ENCODE measurements around the gene MRPL34. TPM values are rescaled to one million over a fixed set of nuclear protein-coding genes. Genes with fewer than 3 reads are reported as not detected.
"Not testable (repeated sequence)": the region's sequence is repeated elsewhere in the genome, so short reads cannot be mapped to it uniquely, and the experiment has no call there.

Gene MRPL34
- polyA plus RNA-seq, 6 donors from 2014 or later, result 121 to 189 (median 160) TPM

DNA sequence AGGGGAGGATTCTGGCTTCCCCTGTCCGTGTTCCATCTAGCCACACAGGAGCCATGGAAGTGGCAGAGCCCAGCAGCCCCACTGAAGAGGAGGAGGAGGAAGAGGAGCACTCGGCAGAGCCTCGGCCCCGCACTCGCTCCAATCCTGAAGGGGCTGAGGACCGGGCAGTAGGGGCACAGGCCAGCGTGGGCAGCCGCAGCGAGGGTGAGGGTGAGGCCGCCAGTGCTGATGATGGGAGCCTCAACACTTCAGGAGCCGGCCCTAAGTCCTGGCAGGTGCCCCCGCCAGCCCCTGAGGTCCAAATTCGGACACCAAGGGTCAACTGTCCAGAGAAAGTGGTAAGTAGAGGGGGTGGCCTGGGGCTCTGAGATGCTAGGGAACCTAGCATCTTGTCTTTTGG, 36.9 kb upstream of the MRPL34 start:
- no peak for DNase-seq
- no peaks in the 10 kb centered on the region for H3K9me3 Mint-ChIP-seq
- no peaks in the 10 kb centered on the region for H3K36me3 Mint-ChIP-seq
- H3K27ac Mint-ChIP-seq, result peak overlapping the region in 1 of 6 donors; percentile 28
- H3K4me1 Mint-ChIP-seq, result peaks cover 15 to 29% (median 22%) of the 10 kb centered on the region in 3 donors
- ATAC-seq (ENCODE audit: low read depth in 2 of 2), result no peak
- H3K27me3 Mint-ChIP-seq, result no peaks in the 10 kb centered on the region
- H3K4me3 Mint-ChIP-seq, result peak overlapping the region; percentile 36 to 93 (median 70)

DNA sequence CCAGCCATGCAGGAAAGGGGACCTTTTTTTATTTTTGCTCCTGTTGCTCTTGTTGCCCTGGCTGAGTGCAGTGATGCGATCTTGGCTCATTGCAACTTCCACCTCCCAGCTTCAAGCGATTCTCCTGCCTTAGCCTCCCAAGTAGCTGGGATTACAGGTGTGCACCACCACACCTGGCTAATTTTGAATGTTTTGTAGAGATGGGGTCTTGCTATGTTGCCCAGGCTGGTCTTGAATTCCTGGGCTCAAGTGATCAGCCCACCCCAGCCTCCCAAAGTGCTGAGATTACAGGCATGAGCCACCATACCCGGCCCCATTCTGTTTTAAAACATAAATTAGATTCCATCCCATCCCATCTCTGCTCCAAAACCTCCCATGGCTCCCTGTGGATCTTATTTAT, 30.8 kb upstream of the MRPL34 start:
- H3K27me3 Mint-ChIP-seq; H3K9me3 Mint-ChIP-seq; DNase-seq; H3K4me3 Mint-ChIP-seq; ATAC-seq (ENCODE audit: low read depth in 2 of 2); H3K27ac Mint-ChIP-seq; H3K4me1 Mint-ChIP-seq: not testable (repeated sequence)
- peaks cover 0 to 12% of the 10 kb centered on the region in 2 donors for H3K36me3 Mint-ChIP-seq

DNA sequence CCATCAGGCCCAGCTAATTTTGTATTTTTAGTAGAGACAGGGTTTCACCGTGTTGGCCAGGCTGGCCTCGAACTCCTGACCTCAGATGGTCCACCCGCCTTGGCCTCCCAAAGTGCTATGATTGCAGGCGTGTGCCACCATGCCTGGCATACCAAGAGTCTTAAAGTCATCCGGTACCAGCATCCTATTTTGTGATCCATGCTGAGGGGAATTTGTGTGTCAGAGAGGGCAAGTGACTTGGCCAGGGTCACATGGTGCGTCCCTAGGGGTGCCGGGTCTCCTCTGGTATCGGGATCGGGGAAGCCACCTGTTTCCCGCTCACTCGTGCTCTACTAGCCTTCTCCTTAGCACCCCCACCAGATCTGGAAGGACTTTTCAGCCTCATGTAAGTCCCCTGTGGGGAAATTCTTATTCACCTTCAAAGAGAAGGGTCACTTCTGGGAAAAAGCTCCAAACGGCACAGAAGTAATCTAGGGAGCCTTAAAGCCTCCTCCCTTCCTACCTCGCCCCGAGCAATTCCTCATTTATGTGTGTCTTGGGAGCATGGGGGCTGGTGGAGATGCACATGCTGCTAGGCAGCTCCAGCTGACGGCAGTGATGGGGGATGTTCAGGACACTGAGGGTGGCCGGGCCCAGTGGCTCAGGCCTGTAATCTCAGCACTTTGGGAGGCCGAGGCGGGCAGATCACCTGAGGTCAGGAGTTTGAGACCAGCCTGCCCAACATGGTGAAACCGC, 30.1 kb upstream of the MRPL34 start:
- Mint-ChIP-seq H3K27me3 (no peaks in the 10 kb centered on the region), H3K36me3 (peaks cover 0 to 12% of the 10 kb centered on the region in 2 donors), H3K4me3 (peak overlapping the region in 1 of 8 donors; percentile 38), H3K9me3 (no peaks in the 10 kb centered on the region), H3K4me1 (peaks cover 0 to 5% (median 0%) of the 10 kb centered on the region in 3 donors), H3K27ac (peak overlapping the region in 1 of 6 donors; percentile 42)
- ATAC-seq (ENCODE audit: low read depth in 2 of 2), result no peak
- no peak for DNase-seq

DNA sequence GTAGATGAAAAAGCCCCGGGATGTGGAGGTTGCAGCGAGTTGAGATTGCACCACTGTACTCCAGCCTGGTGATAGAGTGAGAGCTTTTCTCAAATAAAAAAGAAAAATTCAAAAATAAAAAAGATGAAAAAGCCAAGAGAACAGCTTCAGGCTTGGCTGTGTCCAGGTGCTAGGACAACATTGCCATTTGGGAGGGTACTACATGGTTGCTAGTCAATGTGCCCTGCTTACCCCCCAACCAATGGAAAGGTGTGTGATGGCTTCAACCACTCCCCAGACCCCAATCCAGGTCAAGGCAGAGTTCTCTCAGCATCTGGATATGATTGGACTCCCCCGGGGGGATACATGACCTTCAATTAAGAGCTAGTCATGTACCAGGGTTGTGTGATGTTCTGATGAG, 26.2 kb upstream of the MRPL34 start:
- peaks cover 11 to 14% (median 12%) of the 10 kb centered on the region in 3 donors for H3K4me1 Mint-ChIP-seq
- H3K36me3 Mint-ChIP-seq, result peaks cover 0 to 12% of the 10 kb centered on the region in 2 donors
- peak overlapping the region in 2 of 8 donors; percentile 5 to 36 for H3K4me3 Mint-ChIP-seq
- DNase-seq (no peak), ATAC-seq (ENCODE audit: low read depth in 2 of 2) (no peak)
- no peaks in the 10 kb centered on the region for H3K9me3 Mint-ChIP-seq
- H3K27ac Mint-ChIP-seq, result no peak overlapping the region
- no peaks in the 10 kb centered on the region for H3K27me3 Mint-ChIP-seq

DNA sequence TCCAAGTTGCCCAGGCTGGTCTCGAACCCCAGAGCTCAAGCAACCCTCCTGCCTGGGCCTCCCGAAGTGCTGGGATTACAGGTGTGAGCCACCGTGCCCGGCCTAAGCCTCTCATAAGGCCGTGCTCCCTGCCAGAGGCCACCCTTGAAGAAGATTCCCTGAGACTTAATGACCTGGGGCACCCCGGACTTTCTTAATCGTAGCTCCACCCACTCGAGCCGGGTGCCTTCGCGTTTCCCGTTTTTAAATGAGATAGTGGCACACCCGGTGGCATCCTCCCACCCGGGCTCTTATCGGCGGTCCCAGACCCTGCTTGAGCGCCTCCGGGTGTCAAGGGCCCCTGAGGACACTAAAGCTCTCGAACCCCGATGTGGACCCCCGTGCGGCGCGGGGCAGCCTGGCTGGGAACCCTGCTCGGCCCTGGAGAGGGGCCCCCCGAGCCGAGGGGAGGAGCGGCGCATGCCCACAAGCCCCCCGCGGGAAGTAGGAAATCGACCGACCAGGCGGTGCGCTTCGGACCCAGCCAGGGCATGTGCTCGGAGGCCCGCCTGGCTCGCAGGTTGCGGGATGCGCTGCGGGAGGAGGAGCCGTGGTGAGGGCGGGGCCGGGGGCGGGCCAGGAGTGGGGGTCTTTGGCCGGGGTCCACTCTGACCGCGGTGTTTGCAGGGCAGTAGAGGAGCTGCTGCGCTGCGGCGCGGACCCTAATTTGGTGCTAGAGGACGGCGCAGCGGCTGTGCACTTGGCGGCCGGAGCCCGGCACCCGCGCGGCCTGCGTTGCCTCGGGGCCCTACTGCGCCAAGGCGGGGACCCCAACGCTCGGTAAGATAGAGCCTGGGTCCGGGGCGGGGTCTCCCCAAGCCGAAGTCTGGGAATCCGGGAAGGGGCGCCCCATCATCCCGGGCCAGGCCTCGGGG, 24.0 kb upstream of the MRPL34 start, which contains the start of gene ANKLE1:
Gene ANKLE1, plus strand, starts transcription at position 511 of the 914 bp plus-strand sequence. Its CDS starts 20 bp downstream, at position 531.
- ATAC-seq (ENCODE audit: low read depth in 2 of 2) (peak; percentile 56 to 63), DNase-seq (peak; percentile 41)
- Mint-ChIP-seq H3K9me3 (no peaks in the 10 kb centered on the region), H3K27me3 (no peaks in the 10 kb centered on the region), H3K4me1 (peaks cover 11 to 14% (median 12%) of the 10 kb centered on the region in 3 donors), H3K36me3 (peaks cover 0 to 8% of the 10 kb centered on the region in 2 donors), H3K4me3 (peak within 1 kb of the TSS; percentile 83 to 92 (median 87)), H3K27ac (peak within 1 kb of the TSS in 2 of 6 donors; percentile 36 to 67)

DNA sequence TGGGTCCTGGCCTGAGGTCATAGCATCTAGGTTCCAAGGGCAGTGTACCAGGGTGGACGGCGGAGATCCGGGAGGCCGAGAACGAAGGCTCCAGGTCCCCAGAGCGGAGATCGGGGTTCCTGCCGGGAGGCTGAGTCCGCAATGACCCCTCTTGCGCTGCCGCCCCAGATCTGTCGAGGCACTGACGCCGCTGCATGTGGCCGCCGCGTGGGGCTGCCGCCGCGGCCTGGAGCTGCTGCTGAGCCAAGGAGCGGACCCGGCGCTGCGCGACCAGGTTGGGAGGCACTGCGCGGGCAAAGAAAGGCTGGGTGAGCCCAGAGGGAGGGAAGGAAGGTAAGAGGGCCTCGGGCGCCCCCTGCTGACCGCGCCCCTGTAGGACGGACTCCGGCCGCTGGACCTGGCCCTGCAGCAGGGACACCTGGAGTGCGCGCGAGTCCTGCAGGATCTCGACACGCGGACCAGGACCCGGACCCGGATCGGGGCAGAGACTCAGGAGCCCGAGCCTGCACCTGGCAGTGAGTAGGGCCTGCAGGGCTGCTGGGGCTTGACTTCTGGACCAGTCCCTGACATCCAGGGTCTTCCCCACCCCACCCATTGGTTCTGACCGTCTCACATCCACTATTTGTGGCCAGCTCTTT, 23.1 kb upstream of the MRPL34 start:
- DNase-seq (peak; percentile 76), ATAC-seq (ENCODE audit: low read depth in 2 of 2) (peak; percentile 85 to 87)
- Mint-ChIP-seq H3K4me1 (peaks cover 11 to 14% (median 12%) of the 10 kb centered on the region in 3 donors), H3K27me3 (no peaks in the 10 kb centered on the region), H3K36me3 (no peaks in the 10 kb centered on the region), H3K4me3 (peak overlapping the region; percentile 83 to 92 (median 87)), H3K9me3 (no peaks in the 10 kb centered on the region), H3K27ac (peak overlapping the region in 1 of 6 donors; percentile 67)

- ATAC-seq (ENCODE audit: low read depth in 2 of 2), result no peak
- H3K27ac Mint-ChIP-seq, result peak overlapping the region in 1 of 6 donors; percentile 16
- no peak for DNase-seq
- H3K4me1 Mint-ChIP-seq, result peaks cover 12 to 15% (median 14%) of the 10 kb centered on the region in 3 donors
- peak overlapping the region in 7 of 8 donors; percentile 54 to 87 (median 69) for H3K4me3 Mint-ChIP-seq
- H3K36me3 Mint-ChIP-seq, result no peaks in the 10 kb centered on the region
- no peaks in the 10 kb centered on the region for H3K9me3 Mint-ChIP-seq
- H3K27me3 Mint-ChIP-seq, result no peaks in the 10 kb centered on the region
These were observed 22.1 kb upstream of the MRPL34 start for GRCh38 chr19:17283504-17283996.

GRCh38 chr19:17285415-17286135, 20.1 kb upstream of the MRPL34 start:
- ATAC-seq (ENCODE audit: low read depth in 2 of 2) (no peak), DNase-seq (no peak)
- Mint-ChIP-seq H3K27ac (no peak overlapping the region), H3K4me3 (peak overlapping the region in 2 of 8 donors; percentile 45 to 54), H3K9me3 (no peaks in the 10 kb centered on the region), H3K36me3 (no peaks in the 10 kb centered on the region), H3K27me3 (no peaks in the 10 kb centered on the region), H3K4me1 (peaks cover 12 to 21% (median 14%) of the 10 kb centered on the region in 3 donors)

- H3K9me3 Mint-ChIP-seq, result no peaks in the 10 kb centered on the region
- no peaks in the 10 kb centered on the region for H3K27me3 Mint-ChIP-seq
- H3K4me1 Mint-ChIP-seq, result peaks cover 11 to 18% (median 12%) of the 10 kb centered on the region in 3 donors
- H3K27ac Mint-ChIP-seq, result no peak overlapping the region
- no peak for ATAC-seq (ENCODE audit: low read depth in 2 of 2)
- H3K4me3 Mint-ChIP-seq, result no peak overlapping the region
- no peaks in the 10 kb centered on the region for H3K36me3 Mint-ChIP-seq
- no peak for DNase-seq
These were observed 19.4 kb upstream of the MRPL34 start for GRCh38 chr19:17286263-17286662.

- peaks cover 8 to 16% (median 9%) of the 10 kb centered on the region in 3 donors for H3K4me1 Mint-ChIP-seq
- no peak overlapping the region for H3K27ac Mint-ChIP-seq
- DNase-seq (no peak), ATAC-seq (ENCODE audit: low read depth in 2 of 2) (no peak)
- H3K27me3 Mint-ChIP-seq, result no peaks in the 10 kb centered on the region
- H3K4me3 Mint-ChIP-seq, result no peak overlapping the region
- H3K9me3 Mint-ChIP-seq, result no peaks in the 10 kb centered on the region
- no peaks in the 10 kb centered on the region for H3K36me3 Mint-ChIP-seq
These were observed 18.9 kb upstream of the MRPL34 start for GRCh38 chr19:17286752-17287151.

GRCh38 chr19:17289489-17289888, 16.2 kb upstream of the MRPL34 start:
- H3K27ac Mint-ChIP-seq, result peak overlapping the region in 1 of 6 donors; percentile 62
- peak; percentile 36 for DNase-seq
- no peak for ATAC-seq (ENCODE audit: low read depth in 2 of 2)
- H3K4me1 Mint-ChIP-seq, result peaks cover 4 to 19% (median 5%) of the 10 kb centered on the region in 3 donors
- H3K9me3 Mint-ChIP-seq, result no peaks in the 10 kb centered on the region
- peak overlapping the region in 1 of 8 donors; percentile 71 for H3K4me3 Mint-ChIP-seq
- H3K36me3 Mint-ChIP-seq, result no peaks in the 10 kb centered on the region
- no peaks in the 10 kb centered on the region for H3K27me3 Mint-ChIP-seq

DNA sequence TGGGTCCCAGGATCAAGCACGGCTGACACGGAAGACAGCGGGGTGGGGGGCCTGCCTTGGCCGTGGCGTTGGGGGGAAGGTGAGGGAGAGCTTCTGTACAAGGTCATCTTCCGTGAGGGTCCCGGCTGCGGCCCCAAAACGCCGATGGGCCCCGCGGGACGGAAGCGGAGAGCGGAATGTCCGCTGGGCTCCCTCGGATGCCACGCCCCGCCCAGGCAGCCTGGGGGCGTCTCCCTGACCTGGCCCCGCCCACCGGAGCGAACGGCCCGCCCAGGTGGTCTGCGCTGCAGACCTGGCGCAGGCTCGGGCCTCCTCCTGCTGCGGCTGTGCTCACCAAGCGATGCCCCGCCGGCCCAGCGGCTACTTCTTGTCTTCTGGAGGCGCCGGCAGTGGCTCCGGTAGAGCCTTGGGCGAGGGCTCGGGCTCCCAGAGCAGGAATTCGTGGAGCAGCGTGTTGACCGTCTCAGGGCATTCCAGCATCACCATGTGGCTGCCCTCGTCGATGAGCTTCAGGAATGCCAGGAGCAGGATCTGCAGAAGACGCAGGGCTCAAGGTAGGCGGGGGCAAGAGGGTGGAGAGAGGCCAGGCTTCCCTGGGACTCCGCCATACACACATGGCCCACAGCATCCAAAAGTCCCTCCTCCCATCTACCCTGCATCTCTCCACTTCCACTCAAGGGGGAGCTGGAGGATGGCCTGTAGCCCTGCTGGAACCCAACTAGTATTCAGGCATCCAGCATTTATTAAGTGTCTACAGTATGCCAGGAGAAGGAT, 13.2 kb upstream of the MRPL34 start:
- peak; percentile 91 for ATAC-seq (ENCODE audit: low read depth in 2 of 2)
- DNase-seq, result peak; percentile 77
- no peaks in the 10 kb centered on the region for H3K36me3 Mint-ChIP-seq
- H3K9me3 Mint-ChIP-seq, result no peaks in the 10 kb centered on the region
- H3K27ac Mint-ChIP-seq, result peak overlapping the region in 2 of 6 donors; percentile 37 to 67
- H3K4me3 Mint-ChIP-seq, result peak overlapping the region; percentile 82 to 94 (median 90)
- H3K27me3 Mint-ChIP-seq, result no peaks in the 10 kb centered on the region
- H3K4me1 Mint-ChIP-seq, result peaks cover 4 to 19% (median 5%) of the 10 kb centered on the region in 3 donors

Measured in naive B cell (primary cell).